ENCODE data around the gene PATL2. TPM values are rescaled to one million over a fixed set of nuclear protein-coding genes. Genes with fewer than 3 reads are reported as not detected.
"Not testable (repeated sequence)": the region's sequence is repeated elsewhere in the genome, so short reads cannot be mapped to it uniquely, and the experiment has no call there.

The PATL2 gene
- total RNA-seq: not detected

- no peak for TF ChIP-seq CTCF (IDR thresholded peaks at IDR 0.05)
- TF ChIP-seq POLR2AphosphoS5 (IDR thresholded peaks at IDR 0.05; ENCODE audit: insufficient read depth in 1 of 2, low read depth in 1 of 2): peak; percentile 98 to 100
- peak; percentile 82 to 100 for TF ChIP-seq POLR2A (IDR thresholded peaks at IDR 0.05)
These were observed at the start of gene PATL2, which contains the start of gene B2M for GRCh38 chr15:44711096-44711742. Gene PATL2, minus strand, starts transcription at chr15:44711323. Its CDS starts 34,833 bp downstream, at chr15:44676490. Gene B2M, plus strand, starts transcription at chr15:44711517. Its CDS starts 30 bp downstream, at chr15:44711547.

GRCh38 chr15:44753345-44753744 is 42.2 kb upstream of the PATL2 start:
- DNase-seq (ENCODE audit: extremely low spot score in 2 of 2): no peak
- TF ChIP-seq POLR2AphosphoS5 (IDR thresholded peaks at IDR 0.05; ENCODE audit: insufficient read depth in 1 of 2, low read depth in 1 of 2) (no peak), POLR2A (IDR thresholded peaks at IDR 0.05) (no peak), CTCF (IDR thresholded peaks at IDR 0.05) (no peak)
- Histone ChIP-seq H3K4me1 (no peaks in the 10 kb centered on the region), H3K9me3 (no peaks in the 10 kb centered on the region), H3K27me3 (no peaks in the 10 kb centered on the region), H3K27ac (no peak overlapping the region), H3K36me3 (no peaks in the 10 kb centered on the region), H3K4me3 (no peak overlapping the region)
- intact Hi-C loops (cut with DNase I): no loop called here

More at GRCh38 chr15:44711096-44711742, at the start of gene PATL2, which contains the start of gene B2M:
- Histone ChIP-seq H3K36me3 (peaks cover 0 to 15% of the 10 kb centered on the region in 2 donors), H3K4me1 (peaks cover 44% of the 10 kb centered on the region), H3K9me3 (no peaks in the 10 kb centered on the region), H3K27ac (peak within 1 kb of the TSS; percentile 100), H3K4me3 (peak within 1 kb of the TSS; percentile 95 to 99), H3K27me3 (no peaks in the 10 kb centered on the region)
- peak; percentile 99 for DNase-seq (ENCODE audit: extremely low spot score in 2 of 2)
- intact Hi-C loops (cut with DNase I): loop anchor here (2.0 kb wide), 1 partner anchor 18 kb away; no protein-coding TSS in a partner anchor

- H3K9me3 ChIP-seq; H3K27me3 ChIP-seq; H3K36me3 ChIP-seq; intact Hi-C loops (cut with DNase I); H3K4me3 ChIP-seq; H3K27ac ChIP-seq; H3K4me1 ChIP-seq; DNase-seq (ENCODE audit: extremely low spot score in 2 of 2): not testable (repeated sequence)
These were observed 32.3 kb upstream of the PATL2 start for GRCh38 chr15:44743454-44743853.

GRCh38 chr15:44739222-44739847 is 28.2 kb upstream of the PATL2 start:
- not testable (repeated sequence) for H3K36me3 ChIP-seq; H3K27ac ChIP-seq; H3K9me3 ChIP-seq; H3K4me3 ChIP-seq; H3K27me3 ChIP-seq; DNase-seq (ENCODE audit: extremely low spot score in 2 of 2); H3K4me1 ChIP-seq
- intact Hi-C loops (cut with DNase I): loop anchor here (10.0 kb wide), 1 partner anchor 165 kb away; no protein-coding TSS in a partner anchor

GRCh38 chr15:44738340-44738984 is 27.3 kb upstream of the PATL2 start:
- TF ChIP-seq POLR2AphosphoS5 (IDR thresholded peaks at IDR 0.05; ENCODE audit: insufficient read depth in 1 of 2, low read depth in 1 of 2): no peak
- peak in 2 of 3 experiments; percentile 68 to 77 for TF ChIP-seq CTCF (IDR thresholded peaks at IDR 0.05)
- no peak for TF ChIP-seq POLR2A (IDR thresholded peaks at IDR 0.05)
- intact Hi-C loops (cut with DNase I): loop anchor here (10.0 kb wide), 1 partner anchor 164 kb away; no protein-coding TSS in a partner anchor
- H3K4me1 ChIP-seq: no peaks in the 10 kb centered on the region
- H3K4me3 ChIP-seq: no peak overlapping the region
- H3K36me3 ChIP-seq: no peaks in the 10 kb centered on the region
- no peak for DNase-seq (ENCODE audit: extremely low spot score in 2 of 2)
- no peaks in the 10 kb centered on the region for H3K9me3 ChIP-seq
- H3K27ac ChIP-seq: no peak overlapping the region
- no peaks in the 10 kb centered on the region for H3K27me3 ChIP-seq

Measured in vagina (tissue), 2 donors.